ENCODE measurements around the gene KCNG1. TPM values are rescaled to one million over a fixed set of nuclear protein-coding genes. Genes with fewer than 3 reads are reported as not detected.
A peak's percentile ranks its signal among the peaks of the same experiment; 100 is the strongest.

KCNG1 gene
- total RNA-seq, 1 donor from 2014 or later: 2.2 TPM

- Mint-ChIP-seq H3K27ac (no peak overlapping the region), H3K9me3 (no peaks in the 10 kb centered on the region), H3K4me3 (peak overlapping the region; percentile 100), H3K36me3 (peaks cover 11% of the 10 kb centered on the region), H3K4me1 (peaks cover 32% of the 10 kb centered on the region), H3K27me3 (ENCODE audit: insufficient read depth, low read depth) (peaks cover 4% of the 10 kb centered on the region)
- peak overlapping the region; percentile 94 for H3K4me3 ChIP-seq
- TF ChIP-seq EZH2phosphoT487 (IDR thresholded peaks at IDR 0.05): no peak
- TF ChIP-seq CTCF (IDR thresholded peaks at IDR 0.05): no peak
- peak overlapping the region; percentile 92 for H3K4me2 ChIP-seq
- no peak overlapping the region for H2AFZ ChIP-seq (replicated peaks)
- no peaks in the 10 kb centered on the region for H3K9me3 ChIP-seq (ENCODE audit: low read depth)
- H3F3A ChIP-seq (ENCODE audit: low read depth): peaks cover 5% of the 10 kb centered on the region
- peaks cover 4% of the 10 kb centered on the region for H3K36me3 ChIP-seq
- H3K27me3 ChIP-seq: no peaks in the 10 kb centered on the region
- peaks cover 13% of the 10 kb centered on the region for H3K4me1 ChIP-seq
- H3K9ac ChIP-seq: peak overlapping the region; percentile 98
- no peak for DNase-seq (ENCODE audit: low spot score)
- H4K20me1 ChIP-seq (ENCODE audit: low read depth): peaks cover 50% of the 10 kb centered on the region
- H3K27ac ChIP-seq: no peak overlapping the region
- H3K79me2 ChIP-seq (ENCODE audit: low read depth): peaks cover 70% of the 10 kb centered on the region
Measured at GRCh38 chr20:50959543-50960126, 63.3 kb downstream of the KCNG1 start.

DNA sequence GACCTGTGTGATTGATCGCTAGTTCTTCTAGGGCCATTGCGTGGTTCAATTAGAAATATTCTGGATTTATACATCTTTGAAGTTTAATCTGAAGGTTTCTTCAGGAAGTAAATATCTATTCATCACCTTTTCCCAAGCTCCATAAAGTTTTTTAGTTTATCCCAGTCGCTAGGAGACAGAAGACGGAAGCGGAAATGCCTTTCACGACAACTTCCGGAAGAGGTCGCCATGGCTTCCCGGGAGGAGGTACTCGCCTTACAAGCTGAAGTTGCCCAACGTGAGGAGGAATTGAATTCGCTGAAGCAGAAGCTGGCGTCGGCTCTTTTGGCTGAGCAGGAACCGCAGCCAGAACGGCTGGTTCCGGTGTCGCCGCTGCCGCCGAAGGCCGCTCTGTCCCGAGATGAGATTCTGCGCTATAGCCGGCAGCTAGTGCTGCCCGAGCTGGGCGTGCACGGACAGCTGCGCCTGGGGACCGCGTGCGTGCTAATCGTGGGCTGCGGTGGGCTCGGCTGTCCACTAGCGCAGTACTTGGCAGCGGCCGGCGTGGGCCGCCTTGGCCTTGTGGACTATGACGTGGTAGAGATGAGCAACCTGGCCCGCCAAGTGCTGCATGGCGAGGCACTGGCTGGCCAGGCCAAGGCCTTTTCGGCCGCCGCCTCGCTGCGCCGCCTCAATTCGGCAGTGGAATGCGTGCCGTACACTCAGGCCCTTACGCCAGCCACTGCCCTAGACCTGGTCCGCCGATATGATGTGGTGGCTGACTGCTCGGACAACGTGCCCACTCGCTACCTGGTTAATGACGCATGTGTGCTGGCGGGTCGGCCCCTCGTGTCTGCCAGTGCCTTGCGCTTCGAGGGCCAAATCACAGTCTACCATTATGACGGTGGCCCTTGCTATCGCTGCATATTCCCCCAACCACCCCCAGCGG, 64.0 kb downstream of the KCNG1 start, which contains the start of gene MOCS3:
Gene MOCS3 (plus strand): TSS at position 204 of the 928 bp plus-strand sequence. CDS start 25 bp downstream, at position 229.
- Histone ChIP-seq H3K27ac (peak within 1 kb of the TSS; percentile 96), H4K20me1 (ENCODE audit: low read depth) (peaks cover 58% of the 10 kb centered on the region), H3K9me3 (ENCODE audit: low read depth) (no peaks in the 10 kb centered on the region), H3K4me1 (peaks cover 13% of the 10 kb centered on the region), H2AFZ (replicated peaks) (peak within 1 kb of the TSS; percentile 98), H3K4me2 (peak within 1 kb of the TSS; percentile 92), H3K36me3 (peaks cover 4% of the 10 kb centered on the region), H3F3A (ENCODE audit: low read depth) (peaks cover 5% of the 10 kb centered on the region), H3K27me3 (no peaks in the 10 kb centered on the region), H3K79me2 (ENCODE audit: low read depth) (peaks cover 78% of the 10 kb centered on the region), H3K4me3 (peak within 1 kb of the TSS; percentile 94), H3K9ac (peak within 1 kb of the TSS; percentile 98)
- peak within 1 kb of the TSS; percentile 100 for H3K27ac Mint-ChIP-seq
- peaks cover 11% of the 10 kb centered on the region for H3K36me3 Mint-ChIP-seq
- peak; percentile 94 for DNase-seq (ENCODE audit: low spot score)
- peaks cover 4% of the 10 kb centered on the region for H3K27me3 Mint-ChIP-seq (ENCODE audit: insufficient read depth, low read depth)
- no peak for TF ChIP-seq EZH2phosphoT487 (IDR thresholded peaks at IDR 0.05)
- TF ChIP-seq CTCF (IDR thresholded peaks at IDR 0.05): no peak
- no peak for TF ChIP-seq EZH2 (IDR thresholded peaks at IDR 0.05)
- H3K9me3 Mint-ChIP-seq: no peaks in the 10 kb centered on the region
- peak within 1 kb of the TSS; percentile 100 for H3K4me3 Mint-ChIP-seq
- peaks cover 32% of the 10 kb centered on the region for H3K4me1 Mint-ChIP-seq

GRCh38 chr20:50957798-50958614, 64.9 kb downstream of the KCNG1 start, which contains the start of gene DPM1:
DPM1 (minus strand) TSS chr20:50958532; CDS start chr20:50958523, 9 bp downstream.
- Mint-ChIP-seq H3K36me3 (peaks cover 11% of the 10 kb centered on the region), H3K27ac (peak within 1 kb of the TSS; percentile 100), H3K9me3 (no peaks in the 10 kb centered on the region), H3K27me3 (ENCODE audit: insufficient read depth, low read depth) (peaks cover 4% of the 10 kb centered on the region), H3K4me3 (peak within 1 kb of the TSS; percentile 100), H3K4me1 (peaks cover 32% of the 10 kb centered on the region)
- DNase-seq (ENCODE audit: low spot score): peak; percentile 94
- H3K4me1 ChIP-seq: peaks cover 13% of the 10 kb centered on the region
- H3K4me2 ChIP-seq: peak within 1 kb of the TSS; percentile 92
- H3K27me3 ChIP-seq: no peaks in the 10 kb centered on the region
- peak within 1 kb of the TSS; percentile 94 for H3K4me3 ChIP-seq
- H4K20me1 ChIP-seq (ENCODE audit: low read depth): peaks cover 67% of the 10 kb centered on the region
- H3K9ac ChIP-seq: peak within 1 kb of the TSS; percentile 98
- H2AFZ ChIP-seq (replicated peaks): peak within 1 kb of the TSS; percentile 98
- H3K27ac ChIP-seq: peak within 1 kb of the TSS; percentile 96
- peaks cover 5% of the 10 kb centered on the region for H3F3A ChIP-seq (ENCODE audit: low read depth)
- TF ChIP-seq EZH2 (IDR thresholded peaks at IDR 0.05) (no peak), CTCF (IDR thresholded peaks at IDR 0.05) (no peak), EZH2phosphoT487 (IDR thresholded peaks at IDR 0.05) (no peak)
- peaks cover 4% of the 10 kb centered on the region for H3K36me3 ChIP-seq
- H3K9me3 ChIP-seq (ENCODE audit: low read depth): no peaks in the 10 kb centered on the region
- peaks cover 87% of the 10 kb centered on the region for H3K79me2 ChIP-seq (ENCODE audit: low read depth)
